Measurements from ENCODE around the gene ASPRV1. TPM values are rescaled to one million over a fixed set of nuclear protein-coding genes. Genes with fewer than 3 reads are reported as not detected.
A peak's percentile ranks its signal among the peaks of the same experiment; 100 is the strongest.

Gene ASPRV1
- total RNA-seq, 1 donor from 2014 or later: 0.26 TPM

DNA sequence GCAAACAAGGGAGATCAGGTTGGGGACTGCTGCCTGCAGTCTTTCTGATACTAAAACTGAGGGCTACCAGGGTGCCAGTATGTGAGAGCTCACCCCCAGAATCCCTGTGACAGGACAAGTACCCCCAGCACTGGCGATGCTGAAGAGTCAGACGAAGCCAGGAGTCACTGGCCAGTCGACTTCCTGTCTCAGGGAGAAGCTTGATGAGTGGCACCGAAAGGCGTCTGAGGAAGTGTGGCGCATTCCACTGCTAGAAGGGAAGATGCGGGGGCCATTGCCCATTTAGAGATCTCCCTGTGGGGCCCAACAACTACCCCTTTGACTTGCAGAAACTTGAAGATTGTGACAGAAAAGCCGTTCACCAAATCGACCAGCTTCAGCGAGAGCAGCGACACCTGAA, 24.5 kb downstream of the ASPRV1 start:
- H3K27me3 ChIP-seq (ENCODE audit: control insufficient read depth, insufficient read depth, low read length): no peaks in the 10 kb centered on the region
- TF ChIP-seq, protein P1, sequence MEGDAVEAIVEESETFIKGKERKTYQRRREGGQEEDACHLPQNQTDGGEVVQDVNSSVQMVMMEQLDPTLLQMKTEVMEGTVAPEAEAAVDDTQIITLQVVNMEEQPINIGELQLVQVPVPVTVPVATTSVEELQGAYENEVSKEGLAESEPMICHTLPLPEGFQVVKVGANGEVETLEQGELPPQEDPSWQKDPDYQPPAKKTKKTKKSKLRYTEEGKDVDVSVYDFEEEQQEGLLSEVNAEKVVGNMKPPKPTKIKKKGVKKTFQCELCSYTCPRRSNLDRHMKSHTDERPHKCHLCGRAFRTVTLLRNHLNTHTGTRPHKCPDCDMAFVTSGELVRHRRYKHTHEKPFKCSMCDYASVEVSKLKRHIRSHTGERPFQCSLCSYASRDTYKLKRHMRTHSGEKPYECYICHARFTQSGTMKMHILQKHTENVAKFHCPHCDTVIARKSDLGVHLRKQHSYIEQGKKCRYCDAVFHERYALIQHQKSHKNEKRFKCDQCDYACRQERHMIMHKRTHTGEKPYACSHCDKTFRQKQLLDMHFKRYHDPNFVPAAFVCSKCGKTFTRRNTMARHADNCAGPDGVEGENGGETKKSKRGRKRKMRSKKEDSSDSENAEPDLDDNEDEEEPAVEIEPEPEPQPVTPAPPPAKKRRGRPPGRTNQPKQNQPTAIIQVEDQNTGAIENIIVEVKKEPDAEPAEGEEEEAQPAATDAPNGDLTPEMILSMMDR (IDR thresholded peaks at IDR 0.05; ENCODE audit: insufficient read depth, low read length, severe bottlenecking): no peak
- FAIRE-seq: no peak

GRCh38 chr2:69935011-69935410, 26.4 kb downstream of the ASPRV1 start:
- no peak overlapping the region for H3K4me3 ChIP-seq (ENCODE audit: low read depth, low read length)
- DNase-seq (ENCODE audit: low read depth) (no peak), FAIRE-seq (no peak)
- TF ChIP-seq, protein P1 (IDR thresholded peaks at IDR 0.05; ENCODE audit: insufficient read depth, low read length, severe bottlenecking): no peak
- H3K36me3 ChIP-seq (ENCODE audit: control insufficient read depth, insufficient read depth, low read length): peaks cover 39% of the 10 kb centered on the region
- H3K27me3 ChIP-seq (ENCODE audit: control insufficient read depth, insufficient read depth, low read length): no peaks in the 10 kb centered on the region

More for the DNA sequence above, 24.5 kb downstream of the ASPRV1 start:
- H3K4me3 ChIP-seq (ENCODE audit: low read depth, low read length): no peak overlapping the region
- H3K36me3 ChIP-seq (ENCODE audit: control insufficient read depth, insufficient read depth, low read length): peaks cover 39% of the 10 kb centered on the region
- DNase-seq (ENCODE audit: low read depth): no peak

- Histone ChIP-seq H3K36me3 (ENCODE audit: control insufficient read depth, insufficient read depth, low read length) (peaks cover 37% of the 10 kb centered on the region), H3K4me3 (ENCODE audit: low read depth, low read length) (no peak overlapping the region), H3K27me3 (ENCODE audit: control insufficient read depth, insufficient read depth, low read length) (no peaks in the 10 kb centered on the region)
- no peak for DNase-seq (ENCODE audit: low read depth)
- FAIRE-seq: no peak
- TF ChIP-seq, protein P1 (IDR thresholded peaks at IDR 0.05; ENCODE audit: insufficient read depth, low read length, severe bottlenecking): no peak
Observed at GRCh38 chr2:69934614-69934908, 26.9 kb downstream of the ASPRV1 start.

- TF ChIP-seq, protein P1 (IDR thresholded peaks at IDR 0.05; ENCODE audit: insufficient read depth, low read length, severe bottlenecking): no peak
- Histone ChIP-seq H3K4me3 (ENCODE audit: low read depth, low read length) (no peak overlapping the region), H3K27me3 (ENCODE audit: control insufficient read depth, insufficient read depth, low read length) (no peaks in the 10 kb centered on the region), H3K36me3 (ENCODE audit: control insufficient read depth, insufficient read depth, low read length) (peaks cover 36% of the 10 kb centered on the region)
- DNase-seq (ENCODE audit: low read depth): peak; percentile 97
- no peak for FAIRE-seq
Observed at GRCh38 chr2:69933839-69934613, 27.4 kb downstream of the ASPRV1 start.

GRCh38 chr2:69933254-69933828, 28.1 kb downstream of the ASPRV1 start:
- H3K36me3 ChIP-seq (ENCODE audit: control insufficient read depth, insufficient read depth, low read length): peaks cover 31% of the 10 kb centered on the region
- TF ChIP-seq, protein P1 (IDR thresholded peaks at IDR 0.05; ENCODE audit: insufficient read depth, low read length, severe bottlenecking): no peak
- H3K4me3 ChIP-seq (ENCODE audit: low read depth, low read length): no peak overlapping the region
- no peak for FAIRE-seq
- DNase-seq (ENCODE audit: low read depth): peak; percentile 25
- no peaks in the 10 kb centered on the region for H3K27me3 ChIP-seq (ENCODE audit: control insufficient read depth, insufficient read depth, low read length)

- Histone ChIP-seq H3K4me3 (ENCODE audit: low read depth, low read length) (no peak overlapping the region), H3K36me3 (ENCODE audit: control insufficient read depth, insufficient read depth, low read length) (peaks cover 25% of the 10 kb centered on the region), H3K27me3 (ENCODE audit: control insufficient read depth, insufficient read depth, low read length) (no peaks in the 10 kb centered on the region)
- no peak for DNase-seq (ENCODE audit: low read depth)
- no peak for FAIRE-seq
- TF ChIP-seq, protein P1 (IDR thresholded peaks at IDR 0.05; ENCODE audit: insufficient read depth, low read length, severe bottlenecking): no peak
Observed at GRCh38 chr2:69932596-69932922, 28.9 kb downstream of the ASPRV1 start.

All from bronchial epithelial cell (primary cell).